HG02884 (cell line): Measurements from ENCODE around the gene CYP4V2.
"Not testable (repeated sequence)": the region's sequence is repeated elsewhere in the genome, so short reads cannot be mapped to it uniquely, and the experiment has no call there.

Source experiments
- ATAC-seq: cut with Tn5 transposase; IDR thresholded peaks from one replicate; pipeline ENCODE4 v1.9.1; 2021; ENCODE audit warnings: mild to moderate bottlenecking, moderate library complexity; ENCODE audit not compliant: unreplicated experiment

CYP4V2 gene

GRCh38 chr4:186227744-186228513 is 36.6 kb downstream of the CYP4V2 start:
- no peak for ATAC-seq

DNA sequence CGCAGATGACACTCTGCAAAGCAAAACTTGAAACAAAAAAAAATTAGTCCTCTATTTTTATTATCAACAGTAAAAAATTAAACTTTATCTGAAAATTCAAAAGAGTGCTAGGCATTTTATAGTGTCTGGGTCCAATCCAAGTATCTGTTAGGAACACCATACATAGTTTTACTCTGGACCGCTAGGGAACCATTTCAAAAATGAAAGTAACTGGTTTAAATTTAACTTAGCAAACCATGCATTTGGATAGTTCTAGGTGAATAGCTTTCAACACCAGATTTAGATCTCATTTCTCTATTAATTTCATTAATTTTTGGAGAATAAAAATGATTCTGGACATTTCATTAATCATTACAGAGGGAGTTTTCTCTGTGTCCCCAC is 37.1 kb downstream of the CYP4V2 start:
- ATAC-seq = no peak

- no peak for ATAC-seq
These were observed 43.0 kb downstream of the CYP4V2 start for GRCh38 chr4:186234367-186234766.

DNA sequence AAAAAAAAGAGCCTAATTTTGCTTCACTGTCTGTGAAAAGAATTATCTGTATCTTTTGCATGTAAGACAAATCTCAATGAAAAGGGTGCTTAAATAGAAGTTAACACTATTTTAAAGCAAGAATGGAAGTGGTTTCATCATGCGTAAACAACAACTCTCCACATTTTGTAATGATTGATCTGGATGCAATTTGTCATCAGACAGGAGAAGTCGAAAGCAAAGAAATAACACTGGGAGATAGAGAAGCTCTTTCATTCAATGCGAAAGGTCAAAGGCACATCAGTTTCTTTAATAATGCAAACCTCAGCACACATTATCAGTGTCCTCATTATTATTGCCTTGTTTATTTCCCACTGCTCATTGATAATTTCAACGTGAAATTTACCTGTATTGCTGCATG is 44.8 kb downstream of the CYP4V2 start:
- ATAC-seq = no peak

- ATAC-seq = no peak
These were observed 49.1 kb downstream of the CYP4V2 start for GRCh38 chr4:186240452-186240847.

DNA sequence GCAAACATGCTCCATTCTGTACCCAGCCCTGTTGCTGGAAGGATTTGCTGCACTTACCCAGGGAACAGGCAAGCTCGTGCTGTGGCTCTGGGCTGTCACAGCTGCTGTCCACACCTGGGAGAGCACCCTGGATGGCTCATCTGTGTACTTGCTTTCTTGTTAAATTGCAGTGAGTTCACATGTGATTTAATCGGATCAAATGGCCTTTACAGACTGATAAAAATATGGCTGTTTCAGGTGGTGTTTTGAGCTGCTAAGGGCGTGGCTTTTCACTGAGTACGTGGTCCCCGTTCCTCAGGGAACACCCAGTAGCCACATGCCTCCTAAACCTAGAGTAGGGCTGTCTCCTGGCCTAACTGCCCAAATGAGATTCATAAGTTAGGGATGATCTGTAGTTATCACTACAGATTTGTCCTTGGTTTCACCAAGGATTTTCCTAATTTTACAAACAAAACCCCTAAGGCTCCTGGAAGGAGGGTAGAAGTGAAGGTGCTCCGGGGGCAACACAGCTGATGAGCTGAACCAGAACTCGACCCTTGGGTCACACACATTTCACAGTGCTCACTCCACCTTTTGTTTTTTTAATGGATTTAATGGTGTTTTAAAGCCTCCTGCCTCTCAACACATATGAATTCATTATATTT is 49.6 kb downstream of the CYP4V2 start:
- ATAC-seq = no peak

DNA sequence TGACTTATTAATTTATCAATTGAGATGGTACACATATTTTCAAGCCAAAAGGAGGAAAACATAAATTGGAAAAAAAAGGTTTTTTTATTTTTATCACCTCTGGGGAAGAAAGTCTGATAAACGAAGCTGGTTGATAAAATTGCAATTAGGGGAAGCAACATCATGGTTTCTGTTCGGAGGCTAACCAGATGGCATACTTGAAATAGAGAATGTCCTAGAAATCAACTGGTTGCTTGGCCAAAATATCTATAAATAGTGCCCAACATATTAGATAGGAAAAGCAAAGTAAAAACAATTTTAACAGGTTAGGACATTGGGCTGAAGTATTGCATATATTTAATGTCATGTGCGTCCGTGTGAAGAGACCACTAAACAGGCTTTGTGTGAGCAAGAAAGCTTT is 50.2 kb downstream of the CYP4V2 start:
- ATAC-seq = no peak

- not testable (repeated sequence) for ATAC-seq
These were observed 50.7 kb downstream of the CYP4V2 start for GRCh38 chr4:186242031-186242430.

- no peak for ATAC-seq
These were observed 52.0 kb downstream of the CYP4V2 start for GRCh38 chr4:186243331-186243730.

DNA sequence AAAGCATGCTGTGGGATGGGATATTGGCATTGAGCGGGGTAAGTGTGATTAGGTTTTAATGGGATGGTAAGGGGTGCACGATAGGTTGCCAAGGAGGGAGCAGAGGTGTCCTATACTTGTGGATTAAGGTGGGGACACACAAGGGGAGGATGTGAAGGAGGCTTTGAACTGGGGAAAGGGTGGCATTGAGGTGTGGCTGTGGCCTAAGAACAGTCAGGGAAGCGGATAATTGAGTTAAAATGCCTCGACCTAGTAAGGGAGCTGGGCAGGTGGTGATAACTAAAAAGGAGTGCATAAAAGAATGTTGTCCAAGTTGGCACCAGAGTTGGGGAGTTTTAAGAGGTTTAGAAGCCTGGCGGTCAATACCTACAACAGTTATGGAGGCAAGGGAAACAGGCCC is 53.5 kb downstream of the CYP4V2 start:
- ATAC-seq = no peak

GRCh38 chr4:186247062-186247752 is 55.8 kb downstream of the CYP4V2 start:
- not testable (repeated sequence) for ATAC-seq

DNA sequence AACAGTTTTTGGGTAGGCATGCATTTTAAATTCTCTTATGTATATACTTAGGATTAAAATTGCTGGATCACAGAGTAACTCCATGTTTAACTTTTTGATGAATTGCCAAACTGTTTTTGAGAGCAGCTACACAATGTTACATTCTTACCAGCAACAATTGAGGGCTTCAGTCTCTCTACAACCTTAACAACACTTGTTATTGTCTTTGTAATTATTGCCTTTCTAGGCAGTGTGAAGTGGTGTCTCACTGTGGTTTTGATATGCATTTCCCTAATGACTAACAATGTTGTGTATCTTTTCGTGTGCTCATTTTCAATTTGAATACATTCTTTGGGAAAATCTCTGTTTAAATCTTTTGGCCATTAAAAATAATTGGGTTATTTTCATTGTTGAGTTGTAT is 57.3 kb downstream of the CYP4V2 start:
- ATAC-seq = no peak

DNA sequence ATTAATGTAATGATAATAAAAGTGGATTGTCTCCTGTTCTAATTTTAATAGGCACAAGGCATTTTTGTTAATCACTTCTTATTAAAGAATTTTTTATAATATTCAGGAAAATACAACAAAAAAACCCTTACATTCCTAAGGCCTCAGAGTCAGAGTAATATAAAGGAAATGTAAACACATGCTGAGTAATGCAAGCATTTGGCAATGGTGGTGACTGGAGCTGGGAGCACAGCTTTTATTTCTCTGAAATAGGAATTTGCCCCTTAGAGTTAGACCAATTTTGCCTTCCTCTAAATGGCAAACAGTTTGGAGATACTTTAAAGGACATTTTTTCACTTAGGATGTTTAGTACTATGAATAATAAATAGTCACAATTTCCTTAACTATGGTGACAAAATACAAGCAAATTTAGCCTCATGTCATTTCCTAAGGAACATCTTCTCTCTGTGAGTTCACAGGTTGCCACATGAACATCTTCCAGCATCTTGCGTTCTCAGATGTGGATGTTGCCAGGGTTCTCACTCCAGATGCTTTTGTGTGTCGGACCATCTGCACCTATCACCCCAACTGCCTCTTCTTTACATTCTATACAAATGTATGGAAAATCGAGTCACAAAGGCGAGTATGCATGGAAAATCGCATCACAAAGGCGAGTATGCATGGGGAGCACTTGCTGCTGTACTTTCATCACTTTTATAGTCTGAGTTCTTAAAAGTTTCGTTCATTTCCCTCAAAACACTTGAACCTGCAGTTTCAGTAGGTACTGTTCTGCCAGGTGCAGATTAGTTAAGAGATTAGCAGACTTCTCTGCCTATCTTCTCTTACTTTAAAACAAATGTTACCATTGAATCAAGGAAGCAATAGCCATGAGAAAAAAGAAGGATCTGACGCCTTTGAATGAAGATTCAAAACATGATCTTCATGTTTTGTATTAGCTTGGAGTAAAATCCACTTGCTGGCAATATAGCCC is 58.7 kb downstream of the CYP4V2 start:
- no peak for ATAC-seq

DNA sequence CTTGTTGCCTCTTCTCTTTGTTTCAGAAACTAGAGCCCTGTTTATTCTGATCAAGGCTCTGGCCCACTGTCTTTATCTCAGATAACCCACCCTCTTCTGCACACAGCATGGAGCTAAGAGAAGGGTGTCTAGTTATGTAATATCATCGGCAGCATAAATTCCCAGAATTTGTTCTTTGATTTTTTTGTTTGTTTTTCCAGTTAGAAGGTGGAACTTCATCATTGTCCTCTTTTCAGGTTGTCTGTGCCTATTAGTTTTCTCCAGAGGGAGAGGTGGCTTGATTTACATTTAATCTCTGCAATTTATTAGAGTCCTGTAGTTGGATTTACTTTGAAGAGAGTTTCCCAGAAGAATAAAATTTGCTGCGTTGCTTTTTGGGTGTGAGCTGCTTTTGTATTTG is 59.4 kb downstream of the CYP4V2 start:
- ATAC-seq = no peak

DNA sequence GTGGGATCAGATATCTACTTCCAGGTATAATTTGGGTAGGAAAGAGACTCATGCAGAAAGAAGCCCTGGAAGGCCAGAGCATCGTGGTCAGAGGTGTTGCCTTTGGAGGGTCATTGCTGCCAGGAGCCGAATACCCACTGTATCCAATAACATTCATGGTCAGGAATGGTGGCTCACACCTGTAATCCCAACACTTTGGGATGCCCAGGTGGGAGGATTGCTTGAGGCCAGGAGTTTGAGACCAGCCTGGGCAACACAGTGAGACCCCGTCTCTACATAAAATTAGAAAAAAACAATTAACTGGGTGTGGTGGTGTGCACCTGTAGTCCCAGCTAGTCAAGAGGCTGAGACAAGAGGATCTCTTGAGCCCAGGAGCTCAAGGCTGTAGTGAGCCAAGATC is 63.8 kb downstream of the CYP4V2 start:
- no peak for ATAC-seq

DNA sequence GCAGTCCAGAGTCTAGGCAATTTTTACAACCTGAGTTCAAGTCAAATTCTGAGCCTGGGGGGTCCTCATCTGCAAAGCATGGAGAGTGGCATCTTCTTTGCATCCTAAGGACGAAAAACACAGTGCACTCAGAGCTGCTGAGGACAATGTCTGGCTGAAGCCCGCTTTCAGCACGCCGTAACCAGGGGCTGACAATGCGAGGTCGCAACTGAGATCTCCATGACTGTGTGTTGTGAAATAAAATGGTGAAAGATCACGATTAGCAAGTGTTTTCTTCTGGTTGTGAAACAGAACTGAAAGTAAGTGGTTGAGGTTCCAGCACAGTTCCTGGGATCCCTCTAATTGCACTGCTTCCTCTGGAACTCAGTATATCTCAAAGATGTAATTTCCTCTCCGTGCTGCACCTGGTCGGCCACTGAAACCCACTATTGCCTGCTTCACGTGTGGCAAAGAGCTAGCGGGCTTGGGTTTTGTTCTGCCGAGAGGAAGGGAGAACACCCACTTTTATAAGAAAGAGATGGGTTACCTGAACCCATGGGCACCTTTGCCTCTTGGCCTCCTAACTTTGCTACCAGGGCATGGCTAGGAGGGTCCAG is 66.9 kb downstream of the CYP4V2 start:
- ATAC-seq = no peak

GRCh38 chr4:186260117-186260503 is 68.7 kb downstream of the CYP4V2 start:
- no peak for ATAC-seq
